NCI-H2029 treated with DMSO at 0.1 percent for 48 hours (cell line): ENCODE measurements around the gene PPP1R12C.
"Not testable (repeated sequence)": the region's sequence is repeated elsewhere in the genome, so short reads cannot be mapped to it uniquely, and the experiment has no call there.

Source experiments
- DNase-seq: peaks from one replicate; lab custom pipeline; 2025; lab: John Stamatoyannopoulos, UW

The PPP1R12C gene

DNA sequence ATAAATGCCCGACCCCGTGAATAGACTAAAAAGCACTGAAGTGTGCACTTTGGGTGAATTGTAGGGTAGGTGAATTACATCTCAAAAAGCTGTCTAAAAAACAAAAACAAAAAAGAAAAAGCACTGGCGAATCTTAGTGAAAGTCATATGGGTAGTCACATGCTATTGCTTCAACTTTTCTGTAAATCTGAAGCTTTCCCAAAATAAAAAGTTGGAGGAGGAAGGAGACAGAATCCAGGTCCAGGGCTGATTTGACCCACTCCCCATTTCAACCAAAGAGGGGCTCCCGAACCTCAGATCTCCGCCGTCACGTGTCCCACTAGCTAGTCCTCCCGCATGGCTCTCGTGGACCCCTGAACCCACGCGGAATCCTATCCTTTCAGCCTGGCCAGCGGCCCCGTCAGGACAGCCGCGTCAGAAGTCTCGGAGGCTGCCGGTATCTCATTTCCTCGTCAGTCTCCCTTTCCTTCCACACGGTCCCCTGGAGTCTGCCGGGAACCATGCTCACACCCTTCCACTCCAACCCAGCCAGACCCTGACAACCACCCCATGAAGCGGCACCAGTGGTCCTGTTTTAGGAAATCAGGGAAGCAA lies 6.1 kb downstream of the PPP1R12C start:
- DNase-seq = no peak

DNA sequence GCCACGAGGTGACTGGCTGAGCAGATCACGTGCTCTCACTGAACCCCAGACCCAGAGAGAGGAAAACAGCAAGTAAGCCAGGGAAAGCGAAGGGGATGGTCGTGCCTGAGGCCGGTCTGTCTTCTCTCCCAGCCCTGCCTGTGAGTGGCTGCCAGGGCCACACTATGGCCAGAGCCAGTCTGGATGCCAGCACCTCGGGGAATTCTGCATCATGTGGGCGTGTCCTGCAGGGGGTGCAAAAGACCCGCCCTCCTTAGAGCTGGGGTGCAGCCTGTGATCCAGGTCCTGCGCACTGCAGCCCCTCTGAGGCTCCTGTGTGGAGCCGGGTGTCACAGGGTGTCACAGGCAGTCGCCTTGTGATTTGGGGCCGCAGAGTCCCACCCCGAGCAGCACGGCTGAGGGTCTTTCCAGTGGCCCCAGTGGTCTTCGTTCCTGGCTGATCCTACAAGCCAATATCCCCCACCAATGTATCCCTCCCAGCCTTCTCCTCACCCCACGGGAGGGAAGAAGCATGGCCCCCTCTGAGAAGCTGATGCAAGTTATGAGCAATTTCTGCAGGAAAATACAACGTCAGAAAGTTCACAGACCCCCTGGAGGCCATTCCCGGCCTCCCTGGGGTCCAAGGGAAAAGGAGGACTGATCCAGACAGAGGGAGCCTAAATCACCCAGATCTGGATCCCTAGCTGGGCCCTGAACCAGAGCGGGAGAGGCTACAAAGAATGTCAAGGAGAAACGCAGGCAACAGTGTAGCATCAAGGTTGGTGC lies 7.7 kb downstream of the PPP1R12C start:
- no peak for DNase-seq

DNA sequence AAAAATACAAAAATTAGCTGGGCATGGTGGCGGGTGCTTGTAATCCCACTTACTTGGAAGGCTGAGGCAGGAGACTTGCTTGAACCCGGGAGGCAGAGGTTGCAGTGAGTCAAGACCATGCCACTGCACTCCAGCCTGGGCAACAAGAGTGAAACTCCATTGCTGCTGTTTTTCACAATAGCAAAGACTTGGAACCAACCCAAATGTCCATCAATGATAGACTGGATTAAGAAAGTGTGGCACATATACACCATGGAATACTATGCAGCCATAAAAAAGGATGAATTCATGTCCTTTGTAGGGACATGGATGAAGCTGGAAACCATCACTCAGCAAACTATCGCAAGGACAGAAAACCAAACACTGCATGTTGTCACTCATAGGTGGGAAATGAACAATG lies 10.2 kb downstream of the PPP1R12C start:
- DNase-seq = not testable (repeated sequence)

DNA sequence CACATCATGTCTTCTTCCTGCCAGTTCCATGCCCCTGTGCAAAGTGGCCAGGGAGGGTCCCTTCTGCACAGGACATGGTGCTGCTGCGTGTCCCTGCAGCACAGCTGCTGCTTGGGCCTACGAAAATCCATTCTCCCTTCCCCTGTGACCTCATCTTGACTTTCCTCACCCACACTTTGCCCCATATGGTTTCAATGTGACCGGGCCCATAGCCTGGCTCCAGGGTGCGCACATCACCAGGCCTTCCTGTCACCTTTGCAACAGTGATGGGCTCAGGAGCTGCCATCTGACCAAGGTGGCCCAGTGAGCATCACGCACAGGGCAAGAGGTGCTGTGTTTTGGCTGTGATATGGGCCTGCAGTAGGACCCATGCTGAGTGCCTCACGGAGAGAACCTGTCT lies 10.8 kb downstream of the PPP1R12C start:
- DNase-seq = no peak

DNA sequence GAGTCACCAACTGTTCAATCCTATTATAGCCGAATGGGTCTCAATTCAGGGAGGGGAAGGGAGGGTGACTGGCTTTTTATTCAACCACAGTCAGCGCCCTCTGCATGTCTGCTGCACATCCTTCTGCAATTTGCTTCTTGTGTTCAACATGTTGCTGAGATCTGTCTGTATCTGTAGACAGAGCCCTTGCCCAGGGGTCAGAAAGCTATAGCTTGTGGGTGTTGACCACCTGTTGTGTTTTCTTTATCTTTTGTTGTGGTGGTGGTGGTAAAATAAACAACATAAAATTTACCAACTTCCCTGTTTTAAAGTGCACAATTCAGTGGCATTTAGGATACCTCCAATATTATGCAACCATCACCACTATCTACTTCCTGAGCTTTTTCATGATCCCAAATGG lies 12.2 kb downstream of the PPP1R12C start:
- DNase-seq = no peak

DNA sequence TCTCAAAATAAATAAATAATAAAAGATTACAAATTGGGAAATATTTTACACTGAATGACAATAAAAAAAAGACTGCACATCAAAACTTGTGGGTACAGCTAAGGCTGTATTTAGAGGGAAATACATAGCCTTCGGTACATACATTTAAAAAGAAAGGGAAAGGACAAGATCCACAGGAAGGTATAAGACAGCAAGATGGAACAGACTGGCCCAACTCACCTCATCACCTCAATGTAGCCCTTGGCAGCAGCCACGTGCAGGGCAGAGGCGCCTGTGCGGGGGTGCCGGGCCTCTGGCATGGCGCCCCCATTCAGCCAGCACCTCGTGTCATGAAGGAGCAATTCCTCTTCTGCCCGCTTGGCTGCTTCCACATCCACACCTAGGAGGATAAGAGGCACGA lies 14.2 kb downstream of the PPP1R12C start:
- no peak for DNase-seq

DNA sequence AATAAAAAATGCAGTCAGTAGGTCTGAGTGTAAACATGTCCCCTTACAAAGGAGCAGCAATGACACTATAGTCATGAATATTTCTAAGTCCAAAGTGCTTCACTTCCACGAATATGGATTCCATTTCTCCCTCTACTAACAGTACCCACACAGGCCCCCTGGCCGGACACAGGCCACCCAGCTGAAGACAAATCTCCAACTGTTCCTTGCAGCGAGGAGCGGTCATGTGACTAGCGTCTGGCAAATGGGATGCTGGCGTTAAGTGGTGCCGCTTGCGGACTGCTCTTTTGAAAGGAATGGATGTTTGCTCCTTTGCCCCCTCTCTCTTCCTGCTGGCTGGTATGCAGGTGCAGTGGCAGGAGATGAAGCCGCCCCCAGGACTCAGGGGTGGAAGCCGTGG lies 16.2 kb downstream of the PPP1R12C start:
- no peak for DNase-seq

DNA sequence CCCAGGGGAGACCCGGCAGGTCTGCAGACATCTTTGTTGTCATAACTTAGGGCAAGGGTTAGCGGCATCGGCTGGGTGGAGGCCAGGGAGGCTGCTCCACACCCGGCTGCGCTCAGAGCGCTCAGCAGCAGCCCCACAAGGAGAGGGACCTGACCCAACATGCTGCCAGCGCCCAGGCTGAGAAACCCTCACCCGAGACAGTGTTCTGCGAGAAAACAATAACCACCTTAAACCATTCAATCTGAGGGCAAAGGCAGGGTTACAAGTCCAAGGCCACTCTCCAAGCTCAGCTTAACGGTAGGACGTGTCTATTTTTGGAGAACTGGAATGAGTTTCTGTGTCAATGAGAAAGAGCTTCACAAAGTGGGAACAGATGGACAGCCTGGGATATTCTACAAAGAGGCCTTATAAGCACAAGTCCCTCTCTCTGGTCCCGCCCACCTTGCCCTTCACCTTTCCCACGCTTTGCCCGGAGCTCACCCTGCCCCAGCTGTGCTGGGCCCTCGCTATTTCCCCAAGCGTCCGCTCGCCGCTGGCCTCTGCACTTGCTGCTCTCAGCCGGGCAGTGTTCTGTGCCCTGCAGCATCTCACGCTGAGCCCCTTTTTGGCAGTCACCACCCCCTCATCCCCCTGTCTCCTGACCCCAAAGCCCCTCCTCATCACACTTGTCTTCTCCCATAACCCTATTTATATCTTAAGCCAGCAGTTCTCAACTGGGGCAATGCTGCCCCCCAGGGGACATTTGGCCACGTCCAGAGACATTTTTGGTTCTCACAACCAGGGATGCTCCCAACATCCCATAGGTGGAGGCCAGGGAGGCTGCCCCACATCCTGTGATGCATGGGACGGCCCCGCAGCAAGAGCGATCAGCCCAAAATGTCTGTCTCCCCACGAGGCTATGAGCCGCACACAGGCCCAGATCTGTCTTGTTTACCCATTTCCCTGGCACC lies 17.6 kb downstream of the PPP1R12C start:
- DNase-seq = no peak

DNA sequence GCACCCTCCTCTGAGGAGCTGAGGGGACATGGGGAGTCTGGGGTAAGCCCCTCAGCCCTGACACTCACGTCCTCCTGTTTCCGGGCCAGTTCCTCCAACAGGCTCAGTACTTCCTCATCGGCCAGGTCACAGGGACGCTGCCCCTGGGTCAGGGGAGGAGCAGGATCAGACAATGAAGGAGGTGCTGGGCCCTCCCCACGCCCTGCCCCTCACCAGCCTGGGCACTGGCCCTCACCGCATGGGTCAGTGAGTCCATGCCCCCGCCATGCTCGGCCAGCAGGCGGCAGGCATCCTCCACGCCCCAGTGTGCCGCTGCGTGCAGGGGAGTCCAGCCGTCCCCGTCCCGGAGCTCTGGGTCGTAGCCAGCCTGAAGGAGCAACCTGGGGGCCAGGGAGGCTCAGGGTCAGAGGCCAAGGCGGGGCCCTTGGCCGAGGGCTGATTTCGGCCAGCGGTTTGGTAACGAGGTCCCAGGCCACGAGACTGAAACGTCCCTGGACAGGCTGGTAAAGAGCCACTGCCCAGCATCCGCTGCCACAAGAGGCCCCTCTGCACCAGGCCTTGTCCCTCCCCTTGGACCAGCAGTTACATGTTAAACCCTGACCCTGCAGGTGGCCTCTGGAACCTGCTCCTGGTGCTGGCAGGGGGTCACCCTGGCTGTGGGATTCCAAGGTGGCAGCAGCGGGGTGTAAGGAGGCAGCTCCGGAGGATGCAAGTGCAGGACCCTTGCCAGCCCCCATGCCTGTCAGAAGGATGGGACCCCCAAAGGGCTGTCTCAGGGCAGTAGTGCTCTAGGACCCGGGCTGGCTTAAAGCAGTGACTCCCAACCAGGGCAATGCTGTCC lies 18.5 kb downstream of the PPP1R12C start:
- no peak for DNase-seq

DNA sequence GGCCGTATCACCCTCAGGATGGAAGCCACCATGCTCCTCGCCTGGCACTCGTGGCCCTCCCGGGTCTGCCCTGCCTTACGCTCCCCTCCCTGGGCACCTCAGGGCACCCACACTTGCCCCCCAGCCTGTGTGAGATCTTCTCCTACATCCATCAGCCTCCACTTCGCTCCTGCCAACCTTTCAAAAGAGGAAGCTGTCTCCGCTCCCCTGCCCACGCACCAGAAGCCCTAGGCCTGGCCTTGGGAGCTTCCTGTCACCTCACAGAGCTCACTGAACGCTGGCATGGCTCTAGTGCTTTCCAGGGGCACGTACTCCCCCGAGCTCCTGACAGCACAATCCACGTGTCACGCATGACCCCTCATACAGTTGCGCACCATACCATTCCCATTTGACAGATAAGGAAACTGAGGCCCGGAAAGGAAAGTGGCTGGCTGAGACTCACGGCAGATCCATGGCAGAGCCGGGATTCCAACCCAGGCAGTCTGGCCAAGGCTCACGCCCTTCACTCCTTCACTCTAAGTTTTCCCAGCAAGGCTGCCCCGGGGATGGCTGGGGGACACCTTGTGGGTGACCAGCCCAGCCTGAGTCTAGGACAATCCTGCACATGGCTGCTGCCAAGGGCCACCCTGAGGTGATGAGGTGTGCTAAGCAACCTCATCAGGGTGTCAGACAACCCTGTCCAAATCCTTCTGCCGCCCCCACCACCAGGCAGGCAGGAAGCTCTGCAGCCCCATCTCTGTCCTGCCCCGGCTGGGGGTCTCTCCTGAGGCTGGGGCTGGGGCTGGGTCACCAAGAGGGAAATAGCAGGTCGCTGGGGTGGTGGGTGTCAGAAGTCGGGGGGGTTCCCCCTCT lies 19.3 kb downstream of the PPP1R12C start:
- no peak for DNase-seq

DNA sequence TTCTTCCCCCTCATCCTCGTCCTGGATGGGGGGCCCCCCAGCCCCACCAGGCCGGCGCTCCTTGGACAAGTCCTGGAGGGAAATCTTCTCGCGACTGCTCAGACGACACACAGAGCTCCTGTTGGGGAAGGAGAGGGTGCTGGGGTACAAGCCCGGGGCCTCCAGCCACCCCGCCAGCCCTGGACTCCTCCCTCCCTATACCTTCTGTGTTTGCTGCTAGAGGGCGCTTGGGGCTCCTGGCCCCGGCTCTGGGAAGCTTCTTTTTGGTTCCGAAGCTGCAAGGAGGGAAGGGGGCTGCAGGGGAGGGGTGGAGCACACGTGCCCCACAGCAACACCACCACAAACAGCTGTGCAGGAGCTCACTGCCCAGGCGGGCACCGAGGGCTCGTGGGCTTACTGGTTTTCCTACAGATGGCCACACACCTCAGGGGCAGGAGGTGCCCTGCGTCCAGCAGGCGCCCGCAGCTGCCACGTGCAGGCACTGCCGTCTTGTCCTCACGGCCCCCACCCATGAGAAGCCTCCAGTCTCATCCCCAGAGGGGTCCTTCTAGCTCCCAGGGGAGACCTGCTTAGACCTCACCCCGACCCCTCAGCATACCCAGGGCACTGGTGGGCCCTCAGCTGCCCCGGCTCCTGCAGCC lies 21.3 kb downstream of the PPP1R12C start:
- DNase-seq = no peak

DNA sequence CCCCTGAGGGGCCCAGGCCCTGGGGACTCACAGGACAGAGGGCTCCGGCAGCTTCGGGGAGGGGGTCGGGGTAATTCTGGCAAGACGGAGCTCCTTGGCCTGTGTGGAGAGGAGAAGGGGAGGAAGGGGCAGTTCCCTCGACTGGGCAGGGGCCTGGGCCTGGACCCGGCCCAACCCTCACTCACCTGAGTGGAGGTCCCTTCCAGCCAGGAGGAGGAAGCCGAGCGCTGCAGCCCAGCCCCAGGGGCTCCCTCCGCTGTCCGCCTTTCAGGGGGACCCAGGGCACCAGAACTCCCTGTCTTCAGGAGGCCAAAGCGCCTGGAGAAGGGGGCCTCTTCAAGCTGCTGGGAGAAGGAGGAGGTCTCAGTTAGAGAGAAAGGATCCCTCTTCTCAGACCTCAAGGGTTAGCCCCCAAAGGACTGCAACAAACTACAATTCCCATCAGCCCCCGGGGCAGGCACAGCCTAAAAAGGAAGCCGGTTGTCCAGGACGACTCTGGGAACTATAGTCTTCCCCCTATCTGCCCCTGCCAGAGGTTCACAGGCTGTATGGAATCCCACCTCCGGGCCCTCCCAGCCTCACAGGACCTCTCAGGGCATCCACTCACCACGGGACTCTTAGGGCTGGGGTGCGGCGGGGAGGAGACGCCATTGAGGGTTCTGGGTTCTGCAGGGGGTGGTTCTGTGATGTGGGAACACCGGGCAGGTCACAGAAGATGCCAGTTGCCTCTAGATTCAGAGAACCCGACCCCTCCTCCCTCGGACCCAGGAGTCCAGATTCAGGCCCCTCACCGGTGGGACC lies 22.0 kb downstream of the PPP1R12C start:
- DNase-seq = no peak

DNA sequence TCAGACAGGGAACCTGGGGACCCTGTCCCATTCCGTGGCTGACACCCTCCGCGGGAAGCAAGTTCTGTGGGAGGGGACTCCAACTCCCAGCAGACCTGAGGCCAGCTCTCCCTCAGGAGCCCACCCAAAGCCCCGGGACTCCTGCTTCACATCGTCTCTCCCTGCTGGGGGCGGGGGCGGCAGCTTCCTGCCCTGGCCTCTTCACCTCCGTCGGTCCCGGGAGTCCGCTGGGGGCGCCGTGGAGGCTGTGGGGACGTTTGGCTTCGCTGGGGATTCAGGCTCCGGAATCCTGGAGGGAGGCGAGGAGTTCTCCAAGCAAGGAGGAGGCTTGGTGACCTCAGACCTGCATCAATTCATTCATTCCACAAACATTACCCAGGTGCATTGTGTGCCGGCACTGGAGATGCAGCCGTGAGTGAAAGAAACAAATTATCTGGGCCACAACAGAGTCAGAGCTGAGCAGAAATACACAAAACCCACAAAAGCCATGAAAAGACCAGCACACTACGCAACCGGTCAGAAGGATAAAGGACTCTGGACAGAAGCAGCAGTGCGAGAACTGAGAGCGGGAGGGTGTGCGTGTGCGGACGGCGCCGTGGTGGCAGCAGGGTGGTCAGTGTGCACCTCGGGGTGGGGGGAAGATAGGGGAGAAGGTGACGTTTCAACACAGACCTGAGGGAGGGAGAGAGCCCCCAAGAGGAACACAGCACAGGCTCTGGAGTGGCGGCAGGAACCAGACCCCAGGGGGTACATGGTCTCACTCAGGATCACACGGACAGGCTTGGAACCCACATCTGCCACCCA lies 22.8 kb downstream of the PPP1R12C start:
- DNase-seq = no peak

DNA sequence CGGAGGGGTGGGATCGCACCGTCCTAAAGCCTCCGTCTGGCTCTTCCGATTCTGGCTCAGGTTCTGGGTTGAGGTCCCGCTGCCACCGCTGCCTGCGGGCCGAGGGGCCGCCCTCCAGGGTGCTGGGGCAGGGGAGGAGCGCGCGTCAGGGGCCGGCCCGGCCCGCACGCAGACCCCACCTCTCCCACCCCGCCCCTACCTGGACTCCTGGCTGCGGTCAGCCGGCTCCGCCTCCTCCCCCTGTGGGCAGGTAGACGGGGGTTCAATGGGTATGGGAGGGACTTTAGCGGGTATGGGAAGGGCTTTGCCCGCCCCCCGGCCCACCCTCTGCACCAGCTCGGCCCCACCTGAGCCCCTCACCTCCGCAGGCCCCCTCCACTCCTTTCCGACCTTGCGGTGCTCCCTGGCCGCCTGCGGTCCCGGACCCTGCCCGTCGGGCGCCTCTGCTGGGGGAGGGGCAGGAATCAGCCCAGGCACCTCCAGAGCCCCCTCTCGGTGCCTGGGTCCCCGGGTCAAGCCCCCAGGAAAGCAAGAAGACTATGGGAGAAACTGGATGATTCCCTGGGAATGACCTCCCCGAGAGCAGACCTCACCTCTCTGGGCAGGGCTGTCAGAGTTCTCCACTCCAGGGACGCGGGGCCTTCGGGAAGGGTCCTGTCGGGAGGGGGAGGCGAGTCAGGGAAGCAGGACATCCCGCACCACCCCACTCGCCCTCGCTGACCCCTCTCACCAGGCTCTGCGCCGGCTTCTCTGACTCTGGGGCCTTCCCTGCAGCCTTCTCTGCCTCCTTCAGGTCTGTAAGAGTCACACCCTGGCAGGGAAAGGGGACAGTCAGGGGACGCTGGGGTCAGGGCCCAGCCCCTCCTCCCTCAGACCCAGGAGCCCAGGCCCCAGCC lies 24.8 kb downstream of the PPP1R12C start:
- no peak for DNase-seq

DNA sequence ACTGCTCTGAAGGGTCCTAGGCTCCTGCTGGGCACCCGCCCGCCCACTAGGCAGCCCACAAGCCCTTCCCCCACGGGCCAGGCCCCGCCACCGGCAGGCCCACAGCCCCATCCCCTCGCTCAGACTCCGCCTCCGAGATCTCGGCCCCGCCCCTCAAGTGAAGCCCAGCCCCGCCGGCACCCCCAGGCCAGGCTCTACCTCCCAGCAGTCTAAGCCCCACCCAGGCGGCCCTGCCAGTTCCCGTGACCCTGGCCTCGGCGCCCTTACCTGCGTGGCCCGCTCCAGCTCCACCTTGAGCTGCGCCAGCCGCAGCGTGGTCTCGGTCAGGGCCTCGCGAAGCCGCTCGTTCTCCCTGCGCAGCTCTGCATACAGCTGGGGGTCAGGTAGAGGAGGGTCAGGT lies 25.5 kb downstream of the PPP1R12C start:
- no peak for DNase-seq

DNA sequence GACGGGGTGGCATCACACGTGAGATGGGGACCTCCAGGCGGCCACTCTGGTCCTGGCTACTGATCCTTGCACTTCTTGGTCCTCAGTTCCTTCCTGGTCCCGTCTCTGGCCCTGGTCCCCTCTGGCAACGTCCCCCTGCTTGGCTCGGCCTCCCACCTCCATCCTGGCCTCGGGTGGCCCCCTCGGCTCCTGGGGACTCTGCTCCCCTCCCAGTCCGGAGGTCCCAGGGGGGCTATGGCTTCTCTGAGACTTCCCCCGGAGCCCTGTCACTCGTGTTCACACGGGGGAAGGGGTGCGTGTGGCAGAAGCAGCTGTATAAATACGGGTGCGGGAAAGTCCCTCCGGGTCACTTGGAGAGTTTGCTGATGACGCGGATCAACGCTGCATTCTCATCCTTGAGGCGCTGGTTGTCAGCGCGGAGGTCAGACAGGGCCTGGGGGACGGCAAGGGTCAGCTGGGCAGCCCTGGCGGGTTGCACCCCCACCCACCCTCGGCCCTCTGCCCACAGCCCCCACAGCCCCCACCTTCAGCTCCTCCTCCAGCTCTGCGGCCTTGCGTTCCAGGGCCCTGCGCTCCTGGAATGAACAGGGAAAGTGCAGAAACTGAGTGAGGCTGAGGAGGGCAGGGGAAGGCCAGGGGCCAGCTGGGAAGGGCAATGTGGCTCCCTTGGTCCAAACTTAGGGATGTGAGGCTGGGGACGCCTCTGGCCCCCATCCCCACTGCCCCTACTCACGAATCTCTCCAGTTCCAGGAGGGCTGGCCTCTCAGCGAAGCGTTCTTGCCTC lies 26.1 kb downstream of the PPP1R12C start:
- DNase-seq = no peak

DNA sequence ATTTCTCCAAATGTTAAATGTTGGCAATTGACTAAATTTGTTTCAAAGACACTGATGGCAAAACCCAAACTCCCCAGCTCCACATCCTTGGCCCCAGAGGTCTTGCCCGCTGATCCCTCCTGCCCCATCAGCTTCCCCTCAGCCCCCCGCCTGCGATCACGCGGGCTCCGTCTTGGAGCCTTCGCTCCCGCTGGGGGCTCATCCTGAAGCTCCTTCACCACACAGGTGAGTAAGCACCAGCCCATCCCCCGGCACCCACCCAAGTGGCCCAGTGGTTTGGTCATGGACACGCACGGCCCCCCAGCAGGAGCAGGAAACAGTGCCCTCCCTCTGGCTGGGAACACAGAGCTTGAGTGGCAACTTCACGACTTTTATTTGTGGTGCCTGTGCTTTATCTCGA lies 26.9 kb downstream of the PPP1R12C start:
- no peak for DNase-seq
